Measurements from ENCODE around the gene SCT. TPM values are rescaled to one million over a fixed set of nuclear protein-coding genes. Genes with fewer than 3 reads are reported as not detected.

The SCT gene
- total and polyA plus RNA-seq, 2 of the 8 experiments (the other 6 are each of a cell fraction or from before 2014, with no cell fraction given) = 1.7 to 2.0 TPM

GRCh38 chr11:615504-616319 lies 11.3 kb downstream of the SCT start, which contains the start of gene IRF7 (continued):
- TF ChIP-seq EZH2 (IDR thresholded peaks at IDR 0.05; ENCODE audit: low read depth, low read length, severe bottlenecking) (no peak), ATF2 (IDR thresholded peaks at IDR 0.05; ENCODE audit: low read length) (no peak), ASH2L (IDR thresholded peaks at IDR 0.05; ENCODE audit: low read length) (peak; percentile 47), ATF3 (IDR thresholded peaks at IDR 0.05; ENCODE audit: insufficient read depth, low read depth, low read length) (no peak), CHD1 (IDR thresholded peaks at IDR 0.05; ENCODE audit: low read depth, low read length) (no peak), RAD21 (IDR thresholded peaks at IDR 0.05 in 1 of 2, conservative IDR thresholded peaks at IDR 0.05 in 1 of 2; ENCODE audit: low read depth in 2 of 2, low read length in 2 of 2) (no peak), CHD2 (IDR thresholded peaks at IDR 0.05; ENCODE audit: low read length) (no peak), TBP (IDR thresholded peaks at IDR 0.05; ENCODE audit: low read depth, low read length) (peak; percentile 72; the same call in 1 of the 2 replicates), CEBPB (IDR thresholded peaks at IDR 0.05; ENCODE audit: low read depth, low read length) (no peak), BRCA1 (IDR thresholded peaks at IDR 0.05; ENCODE audit: low read depth, low read length) (no peak), SUZ12 (IDR thresholded peaks at IDR 0.05; ENCODE audit: low read length) (no peak), SAP30 (IDR thresholded peaks at IDR 0.05; ENCODE audit: insufficient read depth, insufficient replicate concordance, low read length) (no peak), SIX5 (IDR thresholded peaks at IDR 0.05; ENCODE audit: low read depth, low read length) (no peak), CTCF (IDR thresholded peaks at IDR 0.05; ENCODE audit: control extremely low read depth in 1 of 3, insufficient read depth in 1 of 3, low read depth in 1 of 3, low read length in 3 of 3) (no peak), NANOG (IDR thresholded peaks at IDR 0.05; ENCODE audit: insufficient read depth, low read depth, low read length, poor library complexity, severe bottlenecking) (no peak), CBX5 (IDR thresholded peaks at IDR 0.05; ENCODE audit: low read depth, low read length) (no peak), RFX5 (IDR thresholded peaks at IDR 0.05; ENCODE audit: borderline replicate concordance, low read depth, low read length) (no peak), YY1 (IDR thresholded peaks at IDR 0.05; ENCODE audit: low read depth, low read length) (no peak)
